GM23338 (cell line): Measurements from ENCODE around the gene ASXL3. TPM values are rescaled to one million over a fixed set of nuclear protein-coding genes. Genes with fewer than 3 reads are reported as not detected.
A peak's percentile ranks its signal among the peaks of the same experiment; 100 is the strongest.

ENCODE experiments used
- ATAC-seq: fragments of 200-7000 bp; cut with Tn5 transposase; 3 replicates; pipeline ENCODE4 v1.9.1; 2020
- DNase-seq: peaks from one replicate; pipeline ENCODE4 v3.0.0-alpha.2; 2015; ENCODE audit warnings: low spot score
- H2AFZ ChIP-seq: fragments of 200-600 bp; sonication (generic); 2 replicates; pipeline ENCODE4 v1.8.0; 2016; ENCODE audit warnings: antibody characterized with exemption, mild to moderate bottlenecking, moderate library complexity
- H3F3A ChIP-seq: fragments of 200-600 bp; sonication (generic); replicated peaks from 2 replicates; pipeline ENCODE4 v1.8.0; 2017; ENCODE audit warnings: antibody characterized with exemption, mixed run types, low read depth
- H3K27ac ChIP-seq: fragments of 200-600 bp; sonication (generic); 2 replicates; pipeline ENCODE4 v1.6.1; 2016; ENCODE audit warnings: low read depth
- H3K27me3 ChIP-seq: fragments of 200-600 bp; sonication (generic); 2 replicates; pipeline ENCODE4 v1.8.0; 2016; ENCODE audit warnings: mild to moderate bottlenecking, mixed run types, moderate library complexity; ENCODE audit not compliant: insufficient read depth
- H3K36me3 ChIP-seq: fragments of 200-600 bp; sonication (generic); 2 replicates; pipeline ENCODE4 v1.8.0; 2016; ENCODE audit warnings: mild to moderate bottlenecking; ENCODE audit not compliant: insufficient read depth
- H3K4me1 ChIP-seq: fragments of 200-600 bp; sonication (generic); 2 replicates; pipeline ENCODE4 v1.8.0; 2016; ENCODE audit warnings: mild to moderate bottlenecking, moderate library complexity; ENCODE audit not compliant: insufficient read depth
- H3K4me2 ChIP-seq: fragments of 200-600 bp; sonication (generic); 2 replicates; pipeline ENCODE4 v1.7.1; 2017; ENCODE audit warnings: mixed run types
- H3K4me3 ChIP-seq: fragments of 200-600 bp; sonication (generic); 2 replicates; pipeline ENCODE4 v1.6.1; 2016; ENCODE audit warnings: mixed run types
- H3K79me2 ChIP-seq: fragments of 200-600 bp; sonication (generic); replicated peaks from 2 replicates; pipeline ENCODE4 v1.8.0; 2017; ENCODE audit warnings: mild to moderate bottlenecking; ENCODE audit not compliant: insufficient read depth
- H3K9me2 ChIP-seq: fragments of 200-600 bp; sonication (generic); 2 replicates; pipeline ENCODE4 v1.8.0; 2017; ENCODE audit not compliant: insufficient read depth
- H4K20me1 ChIP-seq: fragments of 200-600 bp; sonication (generic); replicated peaks from 2 replicates; pipeline ENCODE4 v1.8.0; 2017; ENCODE audit warnings: mild to moderate bottlenecking; ENCODE audit not compliant: insufficient read depth
- H3K27ac Mint-ChIP-seq: 2 replicates; pipeline ENCODE4 v1.8.0; 2020; ENCODE audit warnings: inconsistent platforms, mild to moderate bottlenecking, moderate library complexity, mixed read lengths
- H3K27me3 Mint-ChIP-seq: 3 replicates; pipeline ENCODE4 v1.8.0; 2022; ENCODE audit warnings: low read depth, mild to moderate bottlenecking, moderate library complexity, mixed read lengths, inconsistent platforms; ENCODE audit not compliant: insufficient read depth, poor library complexity
- H3K36me3 Mint-ChIP-seq: 3 replicates; pipeline ENCODE4 v1.8.0; 2021; ENCODE audit warnings: low read depth, mild to moderate bottlenecking, inconsistent platforms, moderate library complexity, mixed read lengths
- H3K4me1 Mint-ChIP-seq: 3 replicates; pipeline ENCODE4 v1.8.0; 2020; ENCODE audit warnings: mild to moderate bottlenecking, inconsistent platforms, mixed read lengths
- H3K4me3 Mint-ChIP-seq: 3 replicates; pipeline ENCODE4 v1.8.0; 2021; ENCODE audit warnings: moderate library complexity, mild to moderate bottlenecking, inconsistent platforms, mixed read lengths
- H3K9me3 Mint-ChIP-seq: 3 replicates; pipeline ENCODE4 v1.8.0; 2020; ENCODE audit warnings: moderate library complexity, mild to moderate bottlenecking, inconsistent platforms, mixed read lengths
- CREB1 ChIP-seq: fragments of 250-450 bp; sonication (Bioruptor Pico); IDR thresholded peaks from 2 replicates; pipeline ENCODE4 v1.5.0; 2020; ENCODE audit warnings: low read depth, mild to moderate bottlenecking, moderate library complexity
- EZH2 ChIP-seq: fragments of 200-600 bp; sonication (generic); IDR thresholded peaks from one replicate; pipeline ENCODE4 v1.8.0; 2017; ENCODE audit warnings: antibody characterized with exemption, mild to moderate bottlenecking, low read depth; ENCODE audit not compliant: unreplicated experiment
- EZH2phosphoT487 ChIP-seq: fragments of 200-600 bp; sonication (generic); IDR thresholded peaks from one replicate; pipeline ENCODE4 v1.8.1; 2018; ENCODE audit warnings: antibody characterized with exemption; ENCODE audit not compliant: unreplicated experiment
- JUNB ChIP-seq: IDR thresholded peaks from one replicate; pipeline ENCODE4 v1.6.1; 2016; ENCODE audit warnings: antibody characterized with exemption; ENCODE audit not compliant: unreplicated experiment
- NANOG ChIP-seq: IDR thresholded peaks from 2 replicates; pipeline ENCODE4 v1.6.1; 2016; ENCODE audit warnings: antibody characterized with exemption, borderline replicate concordance
- POLR2AphosphoS5 ChIP-seq: IDR thresholded peaks from 2 replicates; pipeline ENCODE4 v1.6.1; 2016; ENCODE audit warnings: antibody characterized with exemption, low read depth
- STAT1 ChIP-seq: IDR thresholded peaks from one replicate; pipeline ENCODE4 v1.6.1; 2016; ENCODE audit warnings: antibody characterized with exemption; ENCODE audit not compliant: unreplicated experiment
- ZNF114 ChIP-seq: fragments of 250-450 bp; sonication (Bioruptor Pico); IDR thresholded peaks from 2 replicates; pipeline ENCODE4 v1.5.0; 2020; ENCODE audit warnings: mild to moderate bottlenecking, moderate library complexity
- ZNF331 ChIP-seq: fragments of 250-450 bp; sonication (Bioruptor Pico); IDR thresholded peaks from 2 replicates; pipeline ENCODE4 v1.5.0; 2020; ENCODE audit warnings: low read depth, mild to moderate bottlenecking, moderate library complexity
- polyA plus RNA-seq: library from polyadenylated mRNA; unstranded; fragments of >200 nt; fragmentation: Nextera tagmentation; extraction: Ambion mirVana; gene quantifications from 2 replicates; pipeline ENCODE4 v1.2.1, GENCODE V29; 2016
- total RNA-seq: library from RNA; depleted of rRNA; stranded (reverse); fragments of >200 nt; shearing (Covaris generic); gene quantifications from 2 replicates; pipeline ENCODE4 v1.2.3, GENCODE V29; 2014
- TF ChIP-seq, protein P1 (sequence below), 2 experiments: fragments of 200-600 bp in 1 of 2; sonication (generic) in 1 of 2; conservative IDR thresholded peaks; 2 replicates each; pipeline versions ENCODE4 v1.5.1 to v1.6.1; 2016 to 2017; ENCODE audit warnings: antibody characterized with exemption in 2 of 2, low read depth in 2 of 2, mild to moderate bottlenecking in 2 of 2, moderate library complexity in 1 of 2
- TF ChIP-seq, protein P2 (sequence below): IDR thresholded peaks from 2 replicates; pipeline ENCODE4 v1.6.1; 2016; ENCODE audit warnings: antibody characterized with exemption
- TF ChIP-seq, protein P3 (sequence below): fragments of 250-450 bp; sonication (Bioruptor Pico); IDR thresholded peaks from 2 replicates; pipeline ENCODE4 v1.5.0; 2020; ENCODE audit warnings: mild to moderate bottlenecking, moderate library complexity
- TF ChIP-seq, protein P4 (sequence below): IDR thresholded peaks from one replicate; pipeline ENCODE4 v1.6.1; 2018; ENCODE audit warnings: antibody characterized with exemption; ENCODE audit not compliant: unreplicated experiment

The ASXL3 gene
- total and polyA plus RNA-seq, 2 experiments from 2014 or later, result 0.23 to 1.4 TPM

DNA sequence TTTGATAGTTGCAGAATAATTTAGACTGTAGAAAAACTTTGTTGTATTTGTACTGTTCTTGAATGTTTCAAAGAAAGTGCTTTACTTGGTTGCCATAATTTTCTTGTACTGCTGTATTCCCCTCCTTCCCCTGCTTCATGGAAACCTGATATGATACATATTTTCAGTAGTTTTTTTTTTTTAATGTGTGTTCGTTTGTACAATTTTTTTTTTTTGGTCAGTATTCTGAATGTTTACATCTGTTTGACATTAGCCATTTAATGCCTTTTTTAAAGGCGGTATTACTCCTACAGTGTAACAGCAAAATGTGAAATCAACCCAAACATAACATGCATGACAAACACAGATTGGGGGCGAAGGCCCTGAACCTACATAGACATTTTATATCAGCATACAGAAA, 172.3 kb downstream of the ASXL3 start:
- Mint-ChIP-seq H3K9me3 (no peaks in the 10 kb centered on the region), H3K27ac (no peak overlapping the region; the same call in 1 of the 2 replicates), H3K4me3 (no peak overlapping the region), H3K4me1 (peaks cover 28% of the 10 kb centered on the region), H3K27me3 (no peaks in the 10 kb centered on the region), H3K36me3 (no peaks in the 10 kb centered on the region)
- no peak for ATAC-seq
- DNase-seq, result no peak
- Histone ChIP-seq H2AFZ (no peak overlapping the region), H3K4me1 (peaks cover 21% of the 10 kb centered on the region; the same call in 1 of the 2 replicates), H3F3A (no peaks in the 10 kb centered on the region), H3K27ac (0 out of 2 replicates have a peak overlapping the region, but pooled peaks have one; percentile 23), H4K20me1 (no peaks in the 10 kb centered on the region), H3K27me3 (no peaks in the 10 kb centered on the region), H3K9me2 (no peaks in the 10 kb centered on the region), H3K4me3 (no peak overlapping the region), H3K79me2 (no peaks in the 10 kb centered on the region), H3K4me2 (no peak overlapping the region), H3K36me3 (no peaks in the 10 kb centered on the region)
- no peak for TF ChIP-seq EZH2phosphoT487
- TF ChIP-seq ZNF114 (CRISPR knock-in tag), result no peak
- no peak for TF ChIP-seq STAT1
- TF ChIP-seq NANOG, result no peak
- TF ChIP-seq JUNB, result no peak
- TF ChIP-seq, protein P1, sequence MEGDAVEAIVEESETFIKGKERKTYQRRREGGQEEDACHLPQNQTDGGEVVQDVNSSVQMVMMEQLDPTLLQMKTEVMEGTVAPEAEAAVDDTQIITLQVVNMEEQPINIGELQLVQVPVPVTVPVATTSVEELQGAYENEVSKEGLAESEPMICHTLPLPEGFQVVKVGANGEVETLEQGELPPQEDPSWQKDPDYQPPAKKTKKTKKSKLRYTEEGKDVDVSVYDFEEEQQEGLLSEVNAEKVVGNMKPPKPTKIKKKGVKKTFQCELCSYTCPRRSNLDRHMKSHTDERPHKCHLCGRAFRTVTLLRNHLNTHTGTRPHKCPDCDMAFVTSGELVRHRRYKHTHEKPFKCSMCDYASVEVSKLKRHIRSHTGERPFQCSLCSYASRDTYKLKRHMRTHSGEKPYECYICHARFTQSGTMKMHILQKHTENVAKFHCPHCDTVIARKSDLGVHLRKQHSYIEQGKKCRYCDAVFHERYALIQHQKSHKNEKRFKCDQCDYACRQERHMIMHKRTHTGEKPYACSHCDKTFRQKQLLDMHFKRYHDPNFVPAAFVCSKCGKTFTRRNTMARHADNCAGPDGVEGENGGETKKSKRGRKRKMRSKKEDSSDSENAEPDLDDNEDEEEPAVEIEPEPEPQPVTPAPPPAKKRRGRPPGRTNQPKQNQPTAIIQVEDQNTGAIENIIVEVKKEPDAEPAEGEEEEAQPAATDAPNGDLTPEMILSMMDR (conservative IDR thresholded peaks at IDR 0.05; ENCODE audit: low read depth in 2 of 2), result no peak
- TF ChIP-seq, protein P2, sequence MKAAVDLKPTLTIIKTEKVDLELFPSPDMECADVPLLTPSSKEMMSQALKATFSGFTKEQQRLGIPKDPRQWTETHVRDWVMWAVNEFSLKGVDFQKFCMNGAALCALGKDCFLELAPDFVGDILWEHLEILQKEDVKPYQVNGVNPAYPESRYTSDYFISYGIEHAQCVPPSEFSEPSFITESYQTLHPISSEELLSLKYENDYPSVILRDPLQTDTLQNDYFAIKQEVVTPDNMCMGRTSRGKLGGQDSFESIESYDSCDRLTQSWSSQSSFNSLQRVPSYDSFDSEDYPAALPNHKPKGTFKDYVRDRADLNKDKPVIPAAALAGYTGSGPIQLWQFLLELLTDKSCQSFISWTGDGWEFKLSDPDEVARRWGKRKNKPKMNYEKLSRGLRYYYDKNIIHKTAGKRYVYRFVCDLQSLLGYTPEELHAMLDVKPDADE, result no peak
- no peak for TF ChIP-seq ZNF331
- no peak for TF ChIP-seq CREB1 (CRISPR knock-in tag)
- TF ChIP-seq EZH2, result no peak
- no peak for TF ChIP-seq POLR2AphosphoS5
- TF ChIP-seq, protein P3, sequence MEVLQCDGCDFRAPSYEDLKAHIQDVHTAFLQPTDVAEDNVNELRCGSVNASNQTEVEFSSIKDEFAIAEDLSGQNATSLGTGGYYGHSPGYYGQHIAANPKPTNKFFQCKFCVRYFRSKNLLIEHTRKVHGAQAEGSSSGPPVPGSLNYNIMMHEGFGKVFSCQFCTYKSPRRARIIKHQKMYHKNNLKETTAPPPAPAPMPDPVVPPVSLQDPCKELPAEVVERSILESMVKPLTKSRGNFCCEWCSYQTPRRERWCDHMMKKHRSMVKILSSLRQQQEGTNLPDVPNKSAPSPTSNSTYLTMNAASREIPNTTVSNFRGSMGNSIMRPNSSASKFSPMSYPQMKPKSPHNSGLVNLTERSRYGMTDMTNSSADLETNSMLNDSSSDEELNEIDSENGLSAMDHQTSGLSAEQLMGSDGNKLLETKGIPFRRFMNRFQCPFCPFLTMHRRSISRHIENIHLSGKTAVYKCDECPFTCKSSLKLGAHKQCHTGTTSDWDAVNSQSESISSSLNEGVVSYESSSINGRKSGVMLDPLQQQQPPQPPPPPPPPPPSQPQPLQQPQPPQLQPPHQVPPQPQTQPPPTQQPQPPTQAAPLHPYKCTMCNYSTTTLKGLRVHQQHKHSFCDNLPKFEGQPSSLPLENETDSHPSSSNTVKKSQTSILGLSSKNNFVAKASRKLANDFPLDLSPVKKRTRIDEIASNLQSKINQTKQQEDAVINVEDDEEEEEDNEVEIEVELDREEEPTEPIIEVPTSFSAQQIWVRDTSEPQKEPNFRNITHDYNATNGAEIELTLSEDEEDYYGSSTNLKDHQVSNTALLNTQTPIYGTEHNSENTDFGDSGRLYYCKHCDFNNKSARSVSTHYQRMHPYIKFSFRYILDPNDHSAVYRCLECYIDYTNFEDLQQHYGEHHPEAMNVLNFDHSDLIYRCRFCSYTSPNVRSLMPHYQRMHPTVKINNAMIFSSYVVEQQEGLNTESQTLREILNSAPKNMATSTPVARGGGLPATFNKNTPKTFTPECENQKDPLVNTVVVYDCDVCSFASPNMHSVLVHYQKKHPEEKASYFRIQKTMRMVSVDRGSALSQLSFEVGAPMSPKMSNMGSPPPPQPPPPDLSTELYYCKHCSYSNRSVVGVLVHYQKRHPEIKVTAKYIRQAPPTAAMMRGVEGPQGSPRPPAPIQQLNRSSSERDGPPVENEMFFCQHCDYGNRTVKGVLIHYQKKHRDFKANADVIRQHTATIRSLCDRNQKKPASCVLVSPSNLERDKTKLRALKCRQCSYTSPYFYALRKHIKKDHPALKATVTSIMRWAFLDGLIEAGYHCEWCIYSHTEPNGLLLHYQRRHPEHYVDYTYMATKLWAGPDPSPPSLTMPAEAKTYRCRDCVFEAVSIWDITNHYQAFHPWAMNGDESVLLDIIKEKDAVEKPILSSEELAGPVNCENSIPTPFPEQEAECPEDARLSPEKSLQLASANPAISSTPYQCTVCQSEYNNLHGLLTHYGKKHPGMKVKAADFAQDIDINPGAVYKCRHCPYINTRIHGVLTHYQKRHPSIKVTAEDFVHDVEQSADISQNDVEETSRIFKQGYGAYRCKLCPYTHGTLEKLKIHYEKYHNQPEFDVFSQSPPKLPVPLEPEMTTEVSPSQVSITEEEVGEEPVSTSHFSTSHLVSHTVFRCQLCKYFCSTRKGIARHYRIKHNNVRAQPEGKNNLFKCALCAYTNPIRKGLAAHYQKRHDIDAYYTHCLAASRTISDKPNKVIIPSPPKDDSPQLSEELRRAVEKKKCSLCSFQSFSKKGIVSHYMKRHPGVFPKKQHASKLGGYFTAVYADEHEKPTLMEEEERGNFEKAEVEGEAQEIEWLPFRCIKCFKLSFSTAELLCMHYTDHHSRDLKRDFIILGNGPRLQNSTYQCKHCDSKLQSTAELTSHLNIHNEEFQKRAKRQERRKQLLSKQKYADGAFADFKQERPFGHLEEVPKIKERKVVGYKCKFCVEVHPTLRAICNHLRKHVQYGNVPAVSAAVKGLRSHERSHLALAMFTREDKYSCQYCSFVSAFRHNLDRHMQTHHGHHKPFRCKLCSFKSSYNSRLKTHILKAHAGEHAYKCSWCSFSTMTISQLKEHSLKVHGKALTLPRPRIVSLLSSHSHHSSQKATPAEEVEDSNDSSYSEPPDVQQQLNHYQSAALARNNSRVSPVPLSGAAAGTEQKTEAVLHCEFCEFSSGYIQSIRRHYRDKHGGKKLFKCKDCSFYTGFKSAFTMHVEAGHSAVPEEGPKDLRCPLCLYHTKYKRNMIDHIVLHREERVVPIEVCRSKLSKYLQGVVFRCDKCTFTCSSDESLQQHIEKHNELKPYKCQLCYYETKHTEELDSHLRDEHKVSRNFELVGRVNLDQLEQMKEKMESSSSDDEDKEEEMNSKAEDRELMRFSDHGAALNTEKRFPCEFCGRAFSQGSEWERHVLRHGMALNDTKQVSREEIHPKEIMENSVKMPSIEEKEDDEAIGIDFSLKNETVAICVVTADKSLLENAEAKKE (CRISPR knock-in tag), result no peak
- TF ChIP-seq, protein P4, sequence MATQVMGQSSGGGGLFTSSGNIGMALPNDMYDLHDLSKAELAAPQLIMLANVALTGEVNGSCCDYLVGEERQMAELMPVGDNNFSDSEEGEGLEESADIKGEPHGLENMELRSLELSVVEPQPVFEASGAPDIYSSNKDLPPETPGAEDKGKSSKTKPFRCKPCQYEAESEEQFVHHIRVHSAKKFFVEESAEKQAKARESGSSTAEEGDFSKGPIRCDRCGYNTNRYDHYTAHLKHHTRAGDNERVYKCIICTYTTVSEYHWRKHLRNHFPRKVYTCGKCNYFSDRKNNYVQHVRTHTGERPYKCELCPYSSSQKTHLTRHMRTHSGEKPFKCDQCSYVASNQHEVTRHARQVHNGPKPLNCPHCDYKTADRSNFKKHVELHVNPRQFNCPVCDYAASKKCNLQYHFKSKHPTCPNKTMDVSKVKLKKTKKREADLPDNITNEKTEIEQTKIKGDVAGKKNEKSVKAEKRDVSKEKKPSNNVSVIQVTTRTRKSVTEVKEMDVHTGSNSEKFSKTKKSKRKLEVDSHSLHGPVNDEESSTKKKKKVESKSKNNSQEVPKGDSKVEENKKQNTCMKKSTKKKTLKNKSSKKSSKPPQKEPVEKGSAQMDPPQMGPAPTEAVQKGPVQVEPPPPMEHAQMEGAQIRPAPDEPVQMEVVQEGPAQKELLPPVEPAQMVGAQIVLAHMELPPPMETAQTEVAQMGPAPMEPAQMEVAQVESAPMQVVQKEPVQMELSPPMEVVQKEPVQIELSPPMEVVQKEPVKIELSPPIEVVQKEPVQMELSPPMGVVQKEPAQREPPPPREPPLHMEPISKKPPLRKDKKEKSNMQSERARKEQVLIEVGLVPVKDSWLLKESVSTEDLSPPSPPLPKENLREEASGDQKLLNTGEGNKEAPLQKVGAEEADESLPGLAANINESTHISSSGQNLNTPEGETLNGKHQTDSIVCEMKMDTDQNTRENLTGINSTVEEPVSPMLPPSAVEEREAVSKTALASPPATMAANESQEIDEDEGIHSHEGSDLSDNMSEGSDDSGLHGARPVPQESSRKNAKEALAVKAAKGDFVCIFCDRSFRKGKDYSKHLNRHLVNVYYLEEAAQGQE, result no peak
